ENCODE measurements around the gene CCDC88B. TPM values are rescaled to one million over a fixed set of nuclear protein-coding genes. Genes with fewer than 3 reads are reported as not detected.

CCDC88B gene
- total RNA-seq, 4 donors from 2014 or later = 31.7 to 99.0 (median 43.9) TPM

GRCh38 chr11:64318766-64319761 lies 20.9 kb upstream of the CCDC88B start:
- no peaks in the 10 kb centered on the region for H3K27me3 ChIP-seq
- H3K27ac ChIP-seq = peak overlapping the region; percentile 94 to 99 (median 96)
- peak in 2 of 3 donors; percentile 50 to 57 for DNase-seq
- TF ChIP-seq CTCF (IDR thresholded peaks at IDR 0.05) = no peak
- TF ChIP-seq POLR2A (IDR thresholded peaks at IDR 0.05) = no peak
- H3K9me3 ChIP-seq = no peaks in the 10 kb centered on the region
- peaks cover 0 to 64% (median 4%) of the 10 kb centered on the region in 4 donors for H3K4me1 ChIP-seq
- peak overlapping the region; percentile 60 to 88 (median 74) for H3K4me3 ChIP-seq
- peaks cover 0 to 32% (median 0%) of the 10 kb centered on the region in 3 donors for H3K36me3 ChIP-seq

GRCh38 chr11:64320556-64320955 lies 19.4 kb upstream of the CCDC88B start:
- Histone ChIP-seq H3K4me1 (peaks cover 0 to 50% (median 4%) of the 10 kb centered on the region in 4 donors), H3K4me3 (no peak overlapping the region), H3K27ac (peak overlapping the region in 3 of 4 donors; percentile 55 to 96 (median 75)), H3K36me3 (peaks cover 0 to 17% (median 0%) of the 10 kb centered on the region in 3 donors), H3K27me3 (no peaks in the 10 kb centered on the region), H3K9me3 (no peaks in the 10 kb centered on the region)
- DNase-seq = peak in 1 of 3 donors; percentile 45
- TF ChIP-seq CTCF (IDR thresholded peaks at IDR 0.05) (no peak), POLR2A (IDR thresholded peaks at IDR 0.05) (no peak)

- peaks cover 0 to 47% (median 4%) of the 10 kb centered on the region in 4 donors for H3K4me1 ChIP-seq
- H3K27me3 ChIP-seq = no peaks in the 10 kb centered on the region
- no peak overlapping the region for H3K4me3 ChIP-seq
- no peak for TF ChIP-seq POLR2A (IDR thresholded peaks at IDR 0.05)
- no peak for TF ChIP-seq CTCF (IDR thresholded peaks at IDR 0.05)
- DNase-seq = no peak
- H3K27ac ChIP-seq = peak overlapping the region in 3 of 4 donors; percentile 55 to 96 (median 75)
- H3K9me3 ChIP-seq = no peaks in the 10 kb centered on the region
- H3K36me3 ChIP-seq = peaks cover 0 to 12% (median 0%) of the 10 kb centered on the region in 3 donors
Measured at GRCh38 chr11:64321026-64321425, 19.0 kb upstream of the CCDC88B start.

- H3K4me1 ChIP-seq = peaks cover 0 to 42% (median 4%) of the 10 kb centered on the region in 4 donors
- H3K4me3 ChIP-seq = no peak overlapping the region
- peaks cover 0 to 8% (median 0%) of the 10 kb centered on the region in 3 donors for H3K36me3 ChIP-seq
- DNase-seq = peak in 2 of 3 donors; percentile 74 to 75
- H3K9me3 ChIP-seq = no peaks in the 10 kb centered on the region
- TF ChIP-seq POLR2A (IDR thresholded peaks at IDR 0.05) = peak; percentile 52 to 69
- no peak for TF ChIP-seq CTCF (IDR thresholded peaks at IDR 0.05)
- peak overlapping the region in 3 of 4 donors; percentile 55 to 96 (median 75) for H3K27ac ChIP-seq
- no peaks in the 10 kb centered on the region for H3K27me3 ChIP-seq
Measured at GRCh38 chr11:64321533-64321932, 18.5 kb upstream of the CCDC88B start.

GRCh38 chr11:64322925-64323260 lies 17.1 kb upstream of the CCDC88B start:
- Histone ChIP-seq H3K4me3 (no peak overlapping the region), H3K27ac (peak overlapping the region in 1 of 4 donors; percentile 75), H3K4me1 (peaks cover 0 to 36% (median 4%) of the 10 kb centered on the region in 4 donors), H3K9me3 (no peaks in the 10 kb centered on the region), H3K36me3 (peaks cover 0 to 8% (median 0%) of the 10 kb centered on the region in 3 donors), H3K27me3 (no peaks in the 10 kb centered on the region)
- TF ChIP-seq CTCF (IDR thresholded peaks at IDR 0.05) = no peak
- no peak for TF ChIP-seq POLR2A (IDR thresholded peaks at IDR 0.05)
- DNase-seq = no peak
